Activated naive CD4-positive, alpha-beta T cell treated with anti-CD3 and anti-CD28 coated beads, Interleukin-2, amount 50 U/mL, for 16 hours (primary cell): ENCODE data around the gene CD180.

Experiments used
- DNase-seq: peaks from one replicate; pipeline ENCODE4 v3.0.0-alpha.2; 2020

The CD180 gene

GRCh38 chr5:67196537-67197059 is at the start of gene CD180:
Gene CD180 (minus strand): TSS chr5:67196799. CDS start chr5:67196641, 158 bp downstream.
- no peak for DNase-seq

DNA sequence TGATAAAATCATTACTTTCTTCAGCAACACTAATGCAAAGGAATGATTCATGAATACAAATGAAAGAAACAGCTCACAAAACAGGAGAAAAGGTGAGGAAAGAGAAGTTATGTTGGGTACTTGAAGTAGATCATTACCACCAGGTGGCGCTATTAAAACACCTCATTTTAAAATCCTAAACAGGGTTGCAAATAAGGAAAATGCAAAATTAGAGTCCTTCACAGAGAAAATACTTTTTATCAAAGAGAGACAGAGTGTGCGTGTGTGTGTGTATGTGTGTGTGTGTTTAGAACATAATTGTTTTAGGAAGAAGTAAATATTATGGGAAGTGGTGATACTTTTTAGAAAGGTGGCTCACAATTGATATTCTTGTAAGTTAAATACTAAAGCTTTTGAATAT is 49.5 kb upstream of the CD180 start:
- DNase-seq: no peak

DNA sequence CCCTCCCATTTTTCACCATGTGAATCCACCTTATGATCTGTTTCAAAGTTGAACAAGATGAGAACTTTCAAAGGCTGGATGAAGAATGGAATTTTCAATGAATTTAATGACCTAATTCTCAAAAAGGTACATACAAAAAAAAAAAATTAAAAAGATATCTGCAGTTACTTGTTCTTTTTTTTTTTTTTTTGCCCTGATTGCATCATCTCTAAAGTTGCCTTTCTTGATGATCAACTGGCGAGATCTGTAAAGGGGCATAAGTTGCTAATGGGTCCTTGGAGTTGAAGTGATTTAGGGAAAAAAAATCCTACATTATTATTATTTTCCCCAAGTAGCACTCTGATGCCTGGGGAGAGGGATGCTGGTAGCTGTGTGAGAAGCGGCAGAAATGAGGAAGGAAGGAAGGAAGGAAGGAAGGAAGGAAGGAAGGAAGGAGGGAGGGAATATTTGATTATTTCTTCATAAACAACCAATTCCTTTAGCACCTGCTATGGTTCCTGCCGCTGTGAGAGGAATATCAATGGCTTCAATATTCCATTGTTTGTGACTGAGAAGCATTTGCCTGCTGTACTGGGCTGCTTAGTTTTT is 48.8 kb upstream of the CD180 start:
- DNase-seq: no peak

DNA sequence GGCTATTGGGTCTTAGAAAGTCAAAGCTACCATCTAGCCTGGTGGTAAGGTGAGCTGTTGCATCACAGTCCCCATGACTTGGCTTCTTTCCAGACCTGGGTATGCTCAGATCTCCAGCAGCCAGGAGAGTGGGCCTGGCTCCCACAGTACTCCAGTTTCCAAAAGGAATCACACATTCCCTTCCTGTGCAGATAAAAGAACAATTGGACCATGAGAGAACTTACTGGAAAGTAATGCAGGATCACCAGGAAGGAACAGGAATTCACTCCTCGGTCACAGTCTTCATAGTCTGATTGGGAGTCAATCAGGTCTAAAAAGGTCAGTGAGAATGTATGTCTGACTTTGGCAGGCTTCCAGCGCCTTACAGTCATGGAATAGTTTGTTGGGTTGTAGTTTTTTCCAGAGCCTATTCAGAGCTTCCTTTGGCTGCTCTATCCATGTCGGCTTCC is 47.8 kb upstream of the CD180 start:
- DNase-seq: no peak

DNA sequence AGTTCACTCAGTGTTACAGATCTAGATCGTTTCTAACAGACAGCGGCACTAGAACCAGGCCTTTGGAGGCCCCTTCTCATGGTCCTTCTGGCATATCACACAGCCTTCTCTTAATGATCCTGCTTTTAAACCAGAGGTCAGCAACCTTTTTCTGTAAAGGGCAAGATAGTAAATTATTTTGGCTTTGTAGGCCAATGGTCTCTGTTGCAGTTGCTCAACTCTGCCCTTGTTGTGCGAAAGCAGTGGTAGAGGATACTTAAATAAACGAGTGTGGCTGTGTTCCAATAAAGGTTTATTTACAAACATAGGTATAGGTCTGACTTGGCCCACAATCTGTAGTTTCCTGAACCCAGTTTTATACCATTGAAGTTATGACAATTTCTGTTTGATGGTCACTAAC is 47.3 kb upstream of the CD180 start:
- no peak for DNase-seq

DNA sequence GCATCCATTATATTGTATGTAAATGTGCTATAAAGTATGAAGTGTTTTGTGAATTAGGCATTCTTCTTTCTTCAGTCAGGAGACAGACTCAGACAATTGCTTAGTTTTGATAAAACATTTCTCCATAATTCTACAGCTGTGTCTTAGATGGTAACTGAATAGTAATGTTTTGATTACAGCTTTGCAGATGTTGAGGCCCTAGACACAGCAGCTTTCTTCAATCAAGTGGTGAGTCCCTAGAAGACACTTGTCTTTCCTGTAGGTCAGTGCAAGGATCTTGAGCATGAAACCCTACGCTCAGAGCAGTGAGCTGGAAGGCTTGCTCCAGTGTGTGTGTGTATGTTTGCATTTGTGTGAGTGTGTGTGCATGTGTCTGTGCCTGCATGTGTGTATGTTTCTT is 46.8 kb upstream of the CD180 start:
- no peak for DNase-seq

DNA sequence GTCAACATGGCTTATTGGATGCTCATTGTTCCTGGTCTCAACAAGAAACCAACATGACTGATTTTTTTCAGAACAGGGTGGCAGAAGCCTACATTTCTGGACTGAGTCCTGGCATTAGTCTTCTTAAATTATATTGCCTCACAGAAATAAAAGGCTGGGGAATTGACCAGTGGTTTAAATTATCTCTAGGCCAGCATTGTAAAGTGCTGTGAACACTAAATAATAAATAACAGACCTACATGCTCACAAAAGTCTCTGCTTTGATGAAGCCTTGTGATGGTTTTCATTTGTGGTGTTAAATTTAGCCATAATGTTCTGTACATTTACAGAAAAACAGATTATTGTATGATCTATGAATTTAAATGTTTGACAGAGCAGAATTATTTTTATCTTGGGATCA is 44.7 kb upstream of the CD180 start:
- DNase-seq: no peak

DNA sequence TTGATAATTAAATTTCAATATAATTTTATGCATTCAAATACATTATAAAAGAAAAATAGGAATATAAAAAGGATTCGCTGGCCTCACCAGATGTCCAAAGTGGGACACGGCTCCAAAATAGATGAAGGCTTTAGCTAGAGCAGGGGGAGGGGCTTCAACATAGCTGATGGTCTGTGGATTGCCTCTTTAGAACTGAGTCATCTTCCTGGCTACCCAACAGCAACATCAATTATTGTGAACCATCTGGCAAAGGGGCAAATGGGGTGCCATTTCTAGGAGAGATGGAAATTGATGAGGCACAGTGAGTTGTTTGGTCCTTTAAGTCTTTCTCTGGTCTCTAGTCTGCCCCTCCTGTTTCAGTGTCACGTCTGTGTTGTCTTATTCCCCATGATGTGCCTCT is 44.2 kb upstream of the CD180 start:
- DNase-seq: no peak

GRCh38 chr5:67240065-67240464 is 43.5 kb upstream of the CD180 start:
- no peak for DNase-seq

GRCh38 chr5:67238191-67238590 is 41.6 kb upstream of the CD180 start:
- no peak for DNase-seq

DNA sequence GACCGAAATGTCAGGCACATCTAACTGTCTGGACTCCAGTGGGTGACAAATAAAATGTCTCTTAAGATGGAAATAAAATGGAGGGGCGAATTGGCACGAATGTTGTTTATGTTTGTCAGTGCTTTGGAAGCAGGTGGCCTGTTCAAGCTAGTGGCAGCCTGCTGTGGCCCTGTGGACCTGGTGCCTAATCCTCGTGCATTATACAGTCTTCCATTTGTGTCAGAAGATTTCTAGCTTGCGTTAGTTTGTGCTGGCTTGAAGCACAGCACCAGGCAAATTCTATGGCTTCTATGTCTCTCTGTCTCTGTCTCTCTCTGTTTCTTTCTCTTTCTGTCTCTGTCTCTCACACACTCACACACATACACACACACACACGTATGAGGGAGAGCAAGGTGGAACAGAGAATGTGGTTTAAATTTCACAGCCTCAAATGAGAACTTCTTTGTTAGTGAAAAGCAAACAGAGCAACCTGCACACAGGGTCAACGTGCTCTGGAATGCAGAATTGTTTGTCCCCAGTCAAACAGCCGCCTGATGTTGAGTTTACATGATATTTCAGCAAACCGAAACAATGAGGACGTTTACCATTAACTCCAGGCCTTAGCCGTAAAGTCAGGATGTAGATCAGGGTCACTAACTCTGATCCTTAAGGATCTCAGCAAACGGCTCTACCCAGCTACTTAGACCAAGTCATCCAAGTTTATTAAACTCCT is 39.0 kb upstream of the CD180 start:
- no peak for DNase-seq

DNA sequence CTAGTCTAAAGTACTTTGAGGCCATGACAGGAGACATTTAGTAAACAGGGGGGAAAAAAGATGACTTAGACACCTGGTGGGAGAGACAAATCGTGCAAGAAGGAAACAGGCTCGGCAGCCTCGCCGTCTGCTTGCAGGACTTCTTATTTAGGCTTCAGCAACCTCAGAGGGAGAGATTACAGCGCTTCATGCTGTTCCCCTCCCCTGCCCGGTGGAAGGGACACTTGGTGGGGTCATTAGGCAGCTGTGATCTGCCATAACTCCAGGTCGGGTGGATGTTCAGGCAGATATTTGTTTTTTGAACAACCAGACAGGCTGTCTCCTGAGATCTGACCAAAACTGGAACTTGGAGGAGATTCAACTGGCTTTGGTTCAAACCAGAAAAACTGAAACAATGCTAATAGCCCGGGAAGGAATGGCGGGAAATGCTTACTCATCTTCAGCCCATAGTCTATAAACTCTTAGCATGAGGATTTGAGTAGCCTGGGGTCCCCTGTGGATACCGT is 38.1 kb upstream of the CD180 start:
- DNase-seq: no peak

DNA sequence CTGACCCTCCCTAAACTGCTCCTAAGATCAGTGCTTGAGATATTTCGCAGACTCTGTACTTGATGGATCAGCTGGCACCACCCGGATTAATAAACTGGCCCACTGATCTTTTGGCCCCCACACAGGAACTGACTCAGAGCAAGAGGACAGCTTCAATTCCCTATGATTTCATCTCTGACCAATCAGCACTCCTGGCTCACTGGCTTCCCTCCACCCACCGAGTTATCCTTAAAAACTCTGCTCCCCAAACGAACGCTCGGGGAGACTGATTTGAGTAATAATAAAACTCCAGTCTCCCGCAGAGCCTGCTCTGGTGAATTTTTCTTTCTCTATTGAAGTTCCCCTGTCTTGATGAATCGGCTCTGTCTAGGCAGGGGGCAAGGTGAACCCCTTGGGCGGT is 36.5 kb upstream of the CD180 start:
- no peak for DNase-seq

DNA sequence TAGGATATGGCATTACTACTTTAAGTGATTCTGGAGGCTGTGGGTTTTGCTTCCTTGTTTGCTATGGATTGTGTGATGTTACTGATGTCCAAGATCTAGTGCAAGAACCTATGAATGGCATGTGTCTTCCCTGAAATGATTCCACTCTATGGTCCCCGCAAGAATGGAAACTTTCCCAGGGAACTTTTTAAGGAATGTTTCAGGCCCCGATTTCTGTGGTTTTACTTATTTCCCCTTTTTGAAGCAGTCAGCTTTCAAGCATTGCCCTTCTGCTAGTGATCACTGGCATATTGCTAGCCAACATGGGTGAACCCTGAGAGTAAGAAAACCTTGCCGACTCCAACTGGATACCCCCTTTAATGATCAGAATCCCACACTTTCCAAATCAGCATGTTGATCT is 26.6 kb upstream of the CD180 start:
- no peak for DNase-seq

- no peak for DNase-seq
These were observed 25.8 kb upstream of the CD180 start for GRCh38 chr5:67222243-67223025.

DNA sequence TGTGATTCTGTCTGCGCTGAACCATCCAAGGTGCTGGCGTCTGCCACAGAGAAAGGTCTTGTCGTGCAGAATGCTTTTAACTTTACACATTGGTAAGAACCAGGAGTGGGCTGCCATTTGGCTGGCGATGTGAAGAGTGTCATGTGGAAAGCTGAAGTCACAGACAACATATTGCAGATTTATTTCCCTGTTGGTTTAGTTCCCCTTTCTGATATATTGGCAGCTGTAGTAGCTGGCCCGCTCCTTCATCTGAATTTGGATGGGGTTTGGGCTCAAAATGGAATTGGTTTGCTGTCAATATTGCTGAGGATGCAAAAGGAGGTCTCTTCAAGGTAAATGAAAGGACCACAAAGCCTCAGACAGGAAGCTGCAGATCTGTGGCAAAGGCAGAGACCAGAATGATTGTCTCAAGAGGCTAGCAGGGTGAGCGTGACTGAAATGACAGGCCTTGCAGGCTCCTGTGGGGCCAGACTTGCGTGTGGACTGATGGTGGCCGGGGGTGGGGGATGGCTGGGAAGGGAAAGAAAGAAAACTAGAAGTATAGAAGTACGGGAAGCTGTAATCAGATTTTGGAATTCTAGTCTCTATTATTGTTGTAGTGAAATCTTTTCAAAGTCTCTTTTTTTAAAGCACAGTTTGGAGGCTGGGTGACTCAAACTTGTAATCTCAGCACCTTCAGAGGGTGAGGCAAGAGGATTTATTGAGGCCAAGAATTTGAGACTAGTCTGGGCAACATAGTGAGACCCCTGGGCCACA is 25.1 kb upstream of the CD180 start:
- no peak for DNase-seq

DNA sequence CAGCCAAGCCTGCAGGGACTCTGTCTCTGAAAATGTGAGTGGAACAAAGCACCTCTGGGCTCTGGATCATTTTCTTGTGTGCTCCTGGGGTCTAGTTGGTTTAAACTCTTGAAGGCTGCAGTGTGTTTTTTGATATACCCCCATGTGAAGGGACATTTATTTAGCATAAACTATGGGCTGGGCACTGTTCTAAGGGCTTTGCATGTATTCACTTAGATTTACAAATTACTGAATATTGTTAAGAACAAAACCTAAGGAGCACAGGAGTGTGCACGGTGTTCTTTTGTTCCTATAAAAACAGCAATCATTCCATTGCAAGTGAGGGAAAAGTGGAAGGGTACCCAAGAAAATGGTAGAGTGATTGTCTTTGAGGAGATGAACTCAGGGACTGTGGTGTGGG is 20.0 kb upstream of the CD180 start:
- no peak for DNase-seq

GRCh38 chr5:67215519-67216471 is 19.2 kb upstream of the CD180 start:
- peak; percentile 53 for DNase-seq

DNA sequence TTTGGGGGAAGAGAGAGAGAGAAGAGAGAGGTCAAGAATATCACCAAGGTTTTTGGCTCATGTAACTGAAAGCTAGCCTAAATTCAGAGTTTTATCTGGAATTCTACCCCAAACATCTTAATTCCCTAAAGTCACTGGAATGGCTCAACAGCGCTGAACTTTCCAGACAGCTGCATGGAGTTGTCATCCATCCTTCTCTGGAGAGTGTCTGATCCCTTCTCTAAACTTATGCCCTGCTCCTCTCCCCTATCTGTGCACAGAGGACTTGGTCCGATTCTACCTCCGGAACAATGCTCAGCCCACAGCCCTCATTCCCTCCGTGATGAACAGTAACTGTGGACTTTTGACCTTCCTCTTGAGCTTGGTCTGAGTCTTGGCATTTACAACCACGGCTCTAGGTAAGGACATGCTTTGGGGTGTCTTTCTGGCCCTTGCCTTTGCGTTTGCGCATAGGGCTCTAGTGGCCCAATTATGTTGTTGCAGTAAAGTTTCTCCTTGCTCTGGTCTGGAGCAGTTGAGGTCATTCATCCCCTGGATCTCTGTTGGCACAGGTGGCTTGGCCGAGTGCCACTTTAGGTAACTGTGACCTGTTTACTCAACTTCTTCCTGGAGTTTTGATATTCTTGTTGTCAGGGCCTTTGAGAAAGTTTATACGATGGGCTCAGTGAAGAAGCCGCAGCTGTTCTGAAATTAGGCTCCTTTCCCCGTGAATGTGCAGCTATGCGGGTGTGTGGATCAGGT is 18.3 kb upstream of the CD180 start:
- DNase-seq: no peak

DNA sequence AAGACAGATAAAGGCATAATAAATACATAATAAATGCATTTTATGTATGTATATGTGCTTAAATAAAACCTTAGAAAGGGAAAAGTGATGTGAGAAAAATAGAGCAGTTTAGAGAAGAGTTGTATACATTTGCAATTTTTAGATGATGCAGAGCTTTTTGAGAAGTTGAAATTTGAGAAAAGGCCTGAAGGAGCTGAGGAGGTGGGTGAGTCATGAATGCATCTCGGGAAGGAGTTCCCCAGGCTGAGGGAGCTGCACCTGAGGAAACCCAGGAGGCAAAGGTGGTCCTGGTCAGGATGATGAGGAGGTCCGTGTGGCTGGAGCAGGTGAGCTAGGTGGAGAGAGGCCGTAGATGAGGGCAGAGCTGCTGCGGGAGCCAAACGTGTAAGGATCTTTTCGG is 17.4 kb upstream of the CD180 start:
- DNase-seq: no peak

GRCh38 chr5:67211926-67212325 is 15.3 kb upstream of the CD180 start:
- no peak for DNase-seq
